NAMALWA (cell line): ENCODE results near the gene FAM90A26.
"Not testable (repeated sequence)": the region's sequence is repeated elsewhere in the genome, so short reads cannot be mapped to it uniquely, and the experiment has no call there.

Source experiments
- DNase-seq: peaks from one replicate; pipeline ENCODE4 v3.0.0-alpha.2; 2015; ENCODE audit warnings: low spot score

Gene FAM90A26

GRCh38 chr4:9158392-9158791, 11.8 kb upstream of the FAM90A26 start:
- DNase-seq, result not testable (repeated sequence)

DNA sequence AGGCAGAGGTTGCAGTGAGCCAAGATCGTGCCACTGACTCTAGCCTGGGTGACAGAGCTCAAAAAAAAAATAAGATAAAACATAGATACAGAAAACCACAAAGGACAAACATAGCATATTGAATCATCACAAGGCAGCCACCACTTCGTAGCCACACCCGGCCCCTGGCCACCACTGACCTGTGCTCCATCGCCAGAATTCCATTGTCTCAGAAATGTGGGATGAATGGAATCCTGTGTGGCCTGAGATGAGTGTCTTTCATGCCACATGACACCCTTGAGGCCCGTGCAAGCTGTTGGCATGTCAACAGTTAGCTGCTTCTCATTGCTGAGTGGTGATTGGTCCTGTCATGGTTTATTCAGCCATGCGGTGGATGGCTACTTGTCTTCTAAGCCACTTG, 10.2 kb upstream of the FAM90A26 start:
- not testable (repeated sequence) for DNase-seq

GRCh38 chr4:9165990-9166389, 4.2 kb upstream of the FAM90A26 start:
- not testable (repeated sequence) for DNase-seq

GRCh38 chr4:9210357-9210756, 40.1 kb downstream of the FAM90A26 start, which contains the start of gene USP17L10:
USP17L10 (plus strand) TSS chr4:9210657; CDS start chr4:9210657, 0 bp downstream.
- not testable (repeated sequence) for DNase-seq

DNA sequence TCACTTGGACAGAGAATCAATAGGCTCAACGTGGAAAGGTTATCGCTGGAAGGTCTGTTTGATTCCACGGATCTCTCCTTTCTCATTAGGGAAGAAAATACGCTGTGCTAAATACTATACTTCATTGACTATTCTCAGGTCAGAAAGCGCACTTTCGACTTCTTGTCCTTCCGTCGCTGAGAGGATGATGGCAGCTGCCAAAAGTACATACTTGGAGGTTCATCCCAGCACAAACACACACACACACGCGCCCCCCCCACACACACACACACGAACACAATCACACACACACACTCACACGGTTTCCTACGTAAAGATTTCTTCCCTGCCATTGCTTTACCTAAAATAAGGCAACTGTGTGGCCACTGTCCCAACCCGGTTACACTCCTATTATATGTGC, 44.5 kb downstream of the FAM90A26 start:
- not testable (repeated sequence) for DNase-seq

GRCh38 chr4:9215105-9215504, 44.9 kb downstream of the FAM90A26 start, which contains the start of gene USP17L11:
USP17L11 (plus strand) TSS chr4:9215405; CDS start chr4:9215405, 0 bp downstream.
- DNase-seq, result not testable (repeated sequence)

- not testable (repeated sequence) for DNase-seq
Measured at GRCh38 chr4:9219852-9220251, 49.6 kb downstream of the FAM90A26 start, which contains the start of gene USP17L12. USP17L12 (plus strand) TSS chr4:9220152; CDS start chr4:9220152, 0 bp downstream.

DNA sequence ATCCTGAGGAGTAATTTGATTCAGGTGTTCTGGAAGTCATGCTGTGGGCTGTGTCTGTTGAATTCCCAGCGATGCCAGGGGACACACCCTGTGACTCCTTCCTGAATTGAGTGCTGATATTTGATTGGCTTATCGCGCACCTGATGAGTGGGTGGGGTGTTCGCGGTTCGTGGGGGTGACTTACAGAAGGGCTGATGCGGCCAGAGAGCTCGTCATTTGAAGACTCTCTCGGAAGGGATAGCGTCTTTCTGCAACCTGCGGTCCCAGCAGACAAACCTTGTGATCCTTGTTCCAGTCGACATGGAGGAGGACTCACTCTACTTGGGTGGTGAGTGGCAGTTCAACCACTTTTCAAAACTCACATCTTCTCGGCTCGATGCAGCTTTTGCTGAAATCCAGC, 54.4 kb downstream of the FAM90A26 start, which contains the start of gene USP17L13:
USP17L13 (plus strand) TSS at position 301 of the 400 bp plus-strand sequence; CDS start at position 301, 0 bp downstream.
- not testable (repeated sequence) for DNase-seq
